Measurements from ENCODE around the gene DHX30. TPM values are rescaled to one million over a fixed set of nuclear protein-coding genes. Genes with fewer than 3 reads are reported as not detected.

Gene DHX30
- total RNA-seq, 1 experiment from 2014 or later = 65.1 TPM

- H3K27me3 ChIP-seq (ENCODE audit: control insufficient read depth, insufficient read depth, low read length) = no peaks in the 10 kb centered on the region
- peaks cover 9% of the 10 kb centered on the region for H3K36me3 ChIP-seq (ENCODE audit: control insufficient read depth, insufficient read depth, low read length)
- CTCF ChIA-PET = no interaction called here
- ATAC-seq = no peak
- in situ Hi-C loops (cut with HindIII; ENCODE audit: low pct_unique_long_range_greater_than_20kb, low sequenced_read_pairs) (no loop called here), intact Hi-C loops (cut with micrococcal nuclease; ENCODE audit: unreplicated experiment) (no loop called here)
- H3K27ac ChIP-seq (ENCODE audit: low read length) = no peak overlapping the region
- POLR2A ChIA-PET = interaction anchor here (0.6 kb wide), 1 partner anchor 57 kb away, joined by 3 read pairs; no protein-coding TSS in a partner anchor
- BruUV-seq (replicated peaks) = no TSS peak
- H3K4me3 ChIP-seq (ENCODE audit: low read depth in 2 of 2, low read length in 2 of 2) = no peak overlapping the region
- H3K9me3 ChIP-seq (ENCODE audit: control insufficient read depth, insufficient read depth, low read depth, low read length) = no peaks in the 10 kb centered on the region
- H3K4me1 ChIP-seq (ENCODE audit: control insufficient read depth, insufficient read depth, low read length) = no peaks in the 10 kb centered on the region
- no peak for DNase-seq (ENCODE audit: low read depth, low spot score)
- TF ChIP-seq, protein P1, sequence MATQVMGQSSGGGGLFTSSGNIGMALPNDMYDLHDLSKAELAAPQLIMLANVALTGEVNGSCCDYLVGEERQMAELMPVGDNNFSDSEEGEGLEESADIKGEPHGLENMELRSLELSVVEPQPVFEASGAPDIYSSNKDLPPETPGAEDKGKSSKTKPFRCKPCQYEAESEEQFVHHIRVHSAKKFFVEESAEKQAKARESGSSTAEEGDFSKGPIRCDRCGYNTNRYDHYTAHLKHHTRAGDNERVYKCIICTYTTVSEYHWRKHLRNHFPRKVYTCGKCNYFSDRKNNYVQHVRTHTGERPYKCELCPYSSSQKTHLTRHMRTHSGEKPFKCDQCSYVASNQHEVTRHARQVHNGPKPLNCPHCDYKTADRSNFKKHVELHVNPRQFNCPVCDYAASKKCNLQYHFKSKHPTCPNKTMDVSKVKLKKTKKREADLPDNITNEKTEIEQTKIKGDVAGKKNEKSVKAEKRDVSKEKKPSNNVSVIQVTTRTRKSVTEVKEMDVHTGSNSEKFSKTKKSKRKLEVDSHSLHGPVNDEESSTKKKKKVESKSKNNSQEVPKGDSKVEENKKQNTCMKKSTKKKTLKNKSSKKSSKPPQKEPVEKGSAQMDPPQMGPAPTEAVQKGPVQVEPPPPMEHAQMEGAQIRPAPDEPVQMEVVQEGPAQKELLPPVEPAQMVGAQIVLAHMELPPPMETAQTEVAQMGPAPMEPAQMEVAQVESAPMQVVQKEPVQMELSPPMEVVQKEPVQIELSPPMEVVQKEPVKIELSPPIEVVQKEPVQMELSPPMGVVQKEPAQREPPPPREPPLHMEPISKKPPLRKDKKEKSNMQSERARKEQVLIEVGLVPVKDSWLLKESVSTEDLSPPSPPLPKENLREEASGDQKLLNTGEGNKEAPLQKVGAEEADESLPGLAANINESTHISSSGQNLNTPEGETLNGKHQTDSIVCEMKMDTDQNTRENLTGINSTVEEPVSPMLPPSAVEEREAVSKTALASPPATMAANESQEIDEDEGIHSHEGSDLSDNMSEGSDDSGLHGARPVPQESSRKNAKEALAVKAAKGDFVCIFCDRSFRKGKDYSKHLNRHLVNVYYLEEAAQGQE (IDR thresholded peaks at IDR 0.05; ENCODE audit: insufficient read depth in 1 of 2, low read depth in 2 of 2, low read length in 1 of 2) = no peak
- TF ChIP-seq SIN3A (IDR thresholded peaks at IDR 0.05; ENCODE audit: borderline replicate concordance, insufficient read depth, low read depth, low read length) = no peak
- no peak for TF ChIP-seq POLR2AphosphoS5 (IDR thresholded peaks at IDR 0.05; ENCODE audit: low read depth, low read length)
These were observed 70.0 kb downstream of the DHX30 start for GRCh38 chr3:47872916-47873315.

DNA sequence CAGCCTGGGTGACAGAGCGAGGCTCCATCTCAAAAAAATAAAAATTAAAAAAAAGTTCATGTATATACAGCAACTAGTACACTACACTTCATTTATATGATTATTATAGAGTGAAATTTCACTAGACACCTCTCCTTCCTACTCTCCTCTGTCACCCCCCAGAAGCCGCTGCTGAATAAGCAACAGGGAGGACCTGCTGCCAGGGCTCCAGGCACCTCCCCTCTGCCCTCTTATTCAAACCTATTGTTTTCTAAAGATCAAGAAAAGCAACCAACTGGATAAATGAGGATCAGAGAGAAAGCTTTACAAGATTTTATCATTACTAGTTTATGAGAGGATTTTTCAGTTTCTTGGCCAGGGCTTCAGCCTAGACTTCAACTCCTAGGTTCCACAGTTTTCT, 71.5 kb downstream of the DHX30 start:
- intact Hi-C loops (cut with micrococcal nuclease; ENCODE audit: unreplicated experiment) (no loop called here), in situ Hi-C loops (cut with HindIII; ENCODE audit: low pct_unique_long_range_greater_than_20kb, low sequenced_read_pairs) (no loop called here)
- no peak overlapping the region for H3K27ac ChIP-seq (ENCODE audit: low read length)
- H3K9me3 ChIP-seq (ENCODE audit: control insufficient read depth, insufficient read depth, low read depth, low read length) = no peaks in the 10 kb centered on the region
- no TSS peak for BruUV-seq (replicated peaks)
- TF ChIP-seq CTCF (IDR thresholded peaks at IDR 0.05) (no peak), SIN3A (IDR thresholded peaks at IDR 0.05; ENCODE audit: borderline replicate concordance, insufficient read depth, low read depth, low read length) (no peak), POLR2AphosphoS5 (IDR thresholded peaks at IDR 0.05; ENCODE audit: low read depth, low read length) (no peak), TCF7L2 (IDR thresholded peaks at IDR 0.05; ENCODE audit: low read depth, low read length) (no peak)
- TF ChIP-seq, protein P1 (IDR thresholded peaks at IDR 0.05; ENCODE audit: insufficient read depth in 1 of 2, low read depth in 2 of 2, low read length in 1 of 2) = no peak
- H3K27me3 ChIP-seq (ENCODE audit: control insufficient read depth, insufficient read depth, low read length) = no peaks in the 10 kb centered on the region
- no peak for DNase-seq (ENCODE audit: low read depth, low spot score)
- ChIA-PET CTCF (no interaction called here), POLR2A (no interaction called here)
- no peak for ATAC-seq
- H3K4me1 ChIP-seq (ENCODE audit: control insufficient read depth, insufficient read depth, low read length) = no peaks in the 10 kb centered on the region
- H3K4me3 ChIP-seq (ENCODE audit: low read depth in 2 of 2, low read length in 2 of 2) = no peak overlapping the region
- peaks cover 9% of the 10 kb centered on the region for H3K36me3 ChIP-seq (ENCODE audit: control insufficient read depth, insufficient read depth, low read length)
